A549 treated with CORT108297 at 1 μM for 4 hours (cell line): Measurements from ENCODE around the gene CXCR3. TPM values are rescaled to one million over a fixed set of nuclear protein-coding genes. Genes with fewer than 3 reads are reported as not detected.

Source experiments
- total RNA-seq: library from RNA; stranded (reverse); fragments of 200-300 nt; extraction: Qiagen RNA extraction; gene quantifications from 5 replicates; pipeline ENCODE4 v1.2.3, GENCODE V29; 2022

Gene CXCR3
- 0.05 to 0.16 TPM in 2 of 5 replicates, not detected in the others for total RNA-seq

GRCh38 chrX:71618303-71618721 lies at the start of gene CXCR3:
Gene CXCR3 (minus strand): TSS chrX:71618511. CDS start chrX:71618449, 62 bp downstream.

GRCh38 chrX:71667328-71668247 lies 49.3 kb upstream of the CXCR3 start, which contains the start of gene LOC101059915:
Gene LOC101059915 (plus strand): TSS chrX:71667546.

GRCh38 chrX:71578253-71579135 lies 39.8 kb downstream of the CXCR3 start, which contains the start of gene GCNA:
Gene GCNA (plus strand): TSS chrX:71578437. CDS start chrX:71580822, 2,385 bp downstream.

Other genes with a start within 250 kb of the CXCR3 start
- 30.0 to 46.7 TPM (median 44.1 TPM) in 5 replicates for gene OGT, start 85.4 kb downstream of the CXCR3 start, total RNA-seq
- 1.3 to 1.6 TPM (median 1.4 TPM) in 5 replicates for gene GCNA, start 40.1 kb downstream of the CXCR3 start, total RNA-seq
- not detected in 5 replicates for gene CXorf49, start 99.8 kb upstream of the CXCR3 start, total RNA-seq
- not detected in 5 replicates for gene CXorf49B, start 144.8 kb upstream of the CXCR3 start, total RNA-seq